Measurements from ENCODE around the gene ANKRD6. TPM values are rescaled to one million over a fixed set of nuclear protein-coding genes. Genes with fewer than 3 reads are reported as not detected.

ANKRD6 gene
- total RNA-seq, 4 donors from 2014 or later = 2.7 to 9.4 (median 6.6) TPM

DNA sequence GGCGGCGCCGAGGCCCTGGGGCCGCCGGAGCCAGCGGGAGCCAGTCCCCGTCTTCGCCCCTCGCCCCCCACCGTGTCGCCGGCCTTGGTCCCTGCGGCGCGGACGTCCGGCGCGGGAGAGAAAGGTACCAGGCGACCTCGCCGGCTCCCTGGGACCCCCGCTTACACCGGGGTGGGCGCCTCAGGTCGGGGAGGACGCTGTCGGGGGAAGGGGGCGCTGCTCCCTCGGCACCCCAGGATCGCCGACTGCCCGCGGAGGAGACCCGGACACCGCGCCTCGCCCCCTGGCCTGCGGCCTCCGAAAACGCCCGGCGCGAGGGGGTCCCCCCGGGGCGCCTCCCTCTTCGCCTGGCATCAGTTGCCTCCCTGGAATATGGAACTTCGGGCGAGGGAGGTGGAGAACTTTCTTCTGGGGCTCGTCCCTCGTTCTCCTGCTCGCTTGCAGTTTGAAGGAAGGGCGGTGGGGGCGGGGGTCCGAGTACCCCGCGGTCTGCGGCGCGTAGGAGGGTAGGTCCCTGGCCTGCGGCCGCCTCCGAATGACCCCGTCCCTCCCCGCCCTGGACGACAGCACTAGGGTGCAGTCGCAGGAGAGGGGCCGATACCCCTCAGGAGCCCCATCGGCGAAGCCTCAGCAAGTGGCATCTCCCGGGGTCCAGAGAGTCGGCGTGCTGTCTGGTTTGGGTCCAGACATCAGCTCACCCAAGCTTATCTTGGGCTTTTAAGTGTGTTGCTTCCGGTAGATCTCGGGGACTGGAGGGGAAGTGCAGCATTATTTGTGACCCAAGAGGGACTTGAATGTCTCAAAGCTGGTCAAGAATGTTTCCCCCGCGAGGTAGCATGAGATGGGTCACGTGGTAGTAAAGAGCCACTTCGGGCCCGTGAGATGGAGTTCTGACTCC, 549 bp downstream of the ANKRD6 start:
- DNase-seq = peak; percentile 20
- Histone ChIP-seq H3K36me3 (no peaks in the 10 kb centered on the region), H3K27ac (peak overlapping the region; percentile 10 to 40 (median 18)), H3K4me3 (peak overlapping the region; percentile 74 to 86 (median 81)), H3K4me1 (peaks cover 4 to 14% (median 6%) of the 10 kb centered on the region in 4 donors), H3K9me3 (no peaks in the 10 kb centered on the region), H3K27me3 (peaks cover 6% of the 10 kb centered on the region)
- intact Hi-C loops (cut with DNase I; ENCODE audit: low total_unique reads) (loop anchor here (2.0 kb wide), 1 partner anchor 177 kb away; no protein-coding TSS in a partner anchor), in situ Hi-C loops (cut with MboI; ENCODE audit: low pct_ligation_motif_present in 1 of 4, low pct_unique_long_range_greater_than_20kb in 1 of 4, low sequenced_read_pairs in 3 of 4) (loop anchor here (5.0 to 25.0 kb wide), 5 partner anchors 171 to 1054 kb away; no protein-coding TSS in a partner anchor)
- 9% methylated on average over 32 of the region's 80 CpGs; no CpG with 5 or more reads in 1 of the 2 donors for WGBS, 2 donors (ENCODE audit: low coverage in 1 of 2)
- TF ChIP-seq POLR2A (IDR thresholded peaks at IDR 0.05) (no peak), EP300 (IDR thresholded peaks at IDR 0.05; ENCODE audit: low read depth) (no peak), POLR2AphosphoS5 (IDR thresholded peaks at IDR 0.05) (no peak)
- TF ChIP-seq, protein P1, sequence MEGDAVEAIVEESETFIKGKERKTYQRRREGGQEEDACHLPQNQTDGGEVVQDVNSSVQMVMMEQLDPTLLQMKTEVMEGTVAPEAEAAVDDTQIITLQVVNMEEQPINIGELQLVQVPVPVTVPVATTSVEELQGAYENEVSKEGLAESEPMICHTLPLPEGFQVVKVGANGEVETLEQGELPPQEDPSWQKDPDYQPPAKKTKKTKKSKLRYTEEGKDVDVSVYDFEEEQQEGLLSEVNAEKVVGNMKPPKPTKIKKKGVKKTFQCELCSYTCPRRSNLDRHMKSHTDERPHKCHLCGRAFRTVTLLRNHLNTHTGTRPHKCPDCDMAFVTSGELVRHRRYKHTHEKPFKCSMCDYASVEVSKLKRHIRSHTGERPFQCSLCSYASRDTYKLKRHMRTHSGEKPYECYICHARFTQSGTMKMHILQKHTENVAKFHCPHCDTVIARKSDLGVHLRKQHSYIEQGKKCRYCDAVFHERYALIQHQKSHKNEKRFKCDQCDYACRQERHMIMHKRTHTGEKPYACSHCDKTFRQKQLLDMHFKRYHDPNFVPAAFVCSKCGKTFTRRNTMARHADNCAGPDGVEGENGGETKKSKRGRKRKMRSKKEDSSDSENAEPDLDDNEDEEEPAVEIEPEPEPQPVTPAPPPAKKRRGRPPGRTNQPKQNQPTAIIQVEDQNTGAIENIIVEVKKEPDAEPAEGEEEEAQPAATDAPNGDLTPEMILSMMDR (IDR thresholded peaks at IDR 0.05) = no peak

GRCh38 chr6:89434150-89434499, 1.2 kb downstream of the ANKRD6 start:
- WGBS, 2 donors (ENCODE audit: low coverage in 1 of 2) = 50 to 80% methylated on average over 1 to 3 of the region's 3 CpGs
- TF ChIP-seq POLR2AphosphoS5 (IDR thresholded peaks at IDR 0.05) = no peak
- peaks cover 4 to 14% (median 6%) of the 10 kb centered on the region in 4 donors for H3K4me1 ChIP-seq
- in situ Hi-C loops (cut with MboI; ENCODE audit: low pct_ligation_motif_present in 1 of 4, low pct_unique_long_range_greater_than_20kb in 1 of 4, low sequenced_read_pairs in 3 of 4) = loop anchor here (5.0 to 25.0 kb wide), 5 partner anchors 171 to 1053 kb away; no protein-coding TSS in a partner anchor
- no peak overlapping the region for H3K4me3 ChIP-seq
- no peak overlapping the region for H3K27ac ChIP-seq
- intact Hi-C loops (cut with DNase I; ENCODE audit: low total_unique reads) = no loop called here
- H3K9me3 ChIP-seq = no peaks in the 10 kb centered on the region
- no peak for DNase-seq
- no peaks in the 10 kb centered on the region for H3K36me3 ChIP-seq
- peaks cover 6% of the 10 kb centered on the region for H3K27me3 ChIP-seq

GRCh38 chr6:89434954-89435353, 2.0 kb downstream of the ANKRD6 start:
- TF ChIP-seq, protein P1 (IDR thresholded peaks at IDR 0.05) = no peak
- TF ChIP-seq POLR2AphosphoS5 (IDR thresholded peaks at IDR 0.05) (no peak), EP300 (IDR thresholded peaks at IDR 0.05; ENCODE audit: low read depth) (no peak), POLR2A (IDR thresholded peaks at IDR 0.05) (no peak)
- H3K4me3 ChIP-seq = no peak overlapping the region
- 86 to 90% methylated on average over 2 to 4 of the region's 4 CpGs for WGBS, 2 donors (ENCODE audit: low coverage in 1 of 2)
- H3K4me1 ChIP-seq = peaks cover 4 to 14% (median 6%) of the 10 kb centered on the region in 4 donors
- DNase-seq = no peak
- intact Hi-C loops (cut with DNase I; ENCODE audit: low total_unique reads) (no loop called here), in situ Hi-C loops (cut with MboI; ENCODE audit: low pct_ligation_motif_present in 1 of 4, low pct_unique_long_range_greater_than_20kb in 1 of 4, low sequenced_read_pairs in 3 of 4) (loop anchor here (5.0 to 25.0 kb wide), 5 partner anchors 170 to 1052 kb away; no protein-coding TSS in a partner anchor)
- H3K36me3 ChIP-seq = no peaks in the 10 kb centered on the region
- H3K27ac ChIP-seq = no peak overlapping the region
- peaks cover 6% of the 10 kb centered on the region for H3K27me3 ChIP-seq
- H3K9me3 ChIP-seq = no peaks in the 10 kb centered on the region

GRCh38 chr6:89436226-89436625, 3.3 kb downstream of the ANKRD6 start:
- TF ChIP-seq POLR2A (IDR thresholded peaks at IDR 0.05) = no peak
- no peak for TF ChIP-seq POLR2AphosphoS5 (IDR thresholded peaks at IDR 0.05)
- TF ChIP-seq EP300 (IDR thresholded peaks at IDR 0.05; ENCODE audit: low read depth) = no peak
- TF ChIP-seq, protein P1 (IDR thresholded peaks at IDR 0.05) = no peak
- no peak overlapping the region for H3K27ac ChIP-seq
- 56 to 77% methylated on average over 2 of the region's 2 CpGs for WGBS, 2 donors (ENCODE audit: low coverage in 1 of 2)
- no peak overlapping the region for H3K4me3 ChIP-seq
- H3K36me3 ChIP-seq = no peaks in the 10 kb centered on the region
- H3K4me1 ChIP-seq = peaks cover 4 to 14% (median 6%) of the 10 kb centered on the region in 4 donors
- no peak for DNase-seq
- intact Hi-C loops (cut with DNase I; ENCODE audit: low total_unique reads) = no loop called here
- H3K9me3 ChIP-seq = no peaks in the 10 kb centered on the region
- H3K27me3 ChIP-seq = peaks cover 6% of the 10 kb centered on the region
- in situ Hi-C loops (cut with MboI; ENCODE audit: low pct_ligation_motif_present in 1 of 4, low pct_unique_long_range_greater_than_20kb in 1 of 4, low sequenced_read_pairs in 3 of 4) = loop anchor here in 3 of 4 donors (10.0 to 25.0 kb wide), 3 partner anchors 169 to 1051 kb away; no protein-coding TSS in a partner anchor
